ENCODE results near the gene UFC1. TPM values are rescaled to one million over a fixed set of nuclear protein-coding genes. Genes with fewer than 3 reads are reported as not detected.

UFC1 gene
- total RNA-seq, 1 experiment from 2014 or later, result 63.7 TPM

DNA sequence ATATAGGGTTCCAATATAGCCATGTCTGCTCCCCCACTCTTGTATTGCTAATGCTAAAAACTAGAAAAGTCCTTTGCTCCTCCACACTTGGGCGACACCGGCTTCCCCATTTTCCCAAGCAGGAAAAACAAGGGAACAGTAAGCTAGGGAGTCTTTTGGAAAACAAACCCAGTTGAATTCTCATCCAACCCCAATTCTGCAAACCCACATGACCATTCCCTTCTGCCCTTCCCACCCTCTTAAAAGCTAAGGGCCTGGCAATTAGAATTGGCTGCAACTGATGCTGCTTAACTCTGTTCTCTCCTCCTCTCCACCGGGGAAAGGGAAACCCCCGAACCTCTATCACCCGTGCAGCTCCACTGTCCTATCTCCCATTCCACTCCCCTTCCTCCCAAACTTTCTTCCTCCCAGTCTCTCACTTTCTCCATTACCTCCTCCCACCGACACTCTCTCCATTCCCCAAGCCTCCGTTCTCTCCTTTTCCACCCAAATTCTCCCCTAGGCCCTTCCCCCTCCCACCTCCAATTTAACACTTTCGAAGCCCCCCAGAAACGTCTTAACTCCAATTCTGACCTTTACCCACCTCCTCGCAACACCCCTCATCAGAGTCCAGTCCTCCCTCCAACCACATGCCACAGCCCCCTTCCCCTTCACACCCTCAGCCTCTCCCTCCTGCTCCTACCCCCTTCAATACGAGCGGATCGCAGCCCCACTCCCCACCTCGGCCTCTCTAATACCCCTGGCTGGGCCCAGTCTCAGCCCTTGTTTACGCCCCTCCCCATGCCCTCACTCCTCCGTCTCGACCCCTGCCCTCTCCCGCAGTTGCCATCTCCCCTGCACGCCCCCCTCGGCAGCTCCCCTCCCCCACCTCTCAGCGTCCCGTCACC, 22.0 kb upstream of the UFC1 start:
- peak overlapping the region; percentile 89 for H3K4me2 ChIP-seq (ENCODE audit: low read length)
- H3K9me3 ChIP-seq (ENCODE audit: control insufficient read depth in 1 of 2, insufficient read depth in 1 of 2, low read depth in 1 of 2, low read length in 2 of 2), result no peaks in the 10 kb centered on the region
- no peaks in the 10 kb centered on the region for H3K27me3 ChIP-seq (ENCODE audit: insufficient read depth, low read length)
- H2AFZ ChIP-seq (ENCODE audit: low read depth, low read length, poor library complexity, severe bottlenecking), result no peak overlapping the region
- CTCF ChIA-PET, result interaction anchor here (1.0 to 1.4 kb wide), 4 partner anchors 14 to 94 kb away, joined by 3 to 7 read pairs (median 4); partner anchors contain the start of genes NIT1, PFDN2, PPOX and TOMM40L
- H3K36me3 ChIP-seq (ENCODE audit: control insufficient read depth in 1 of 2, insufficient read depth in 2 of 2, low read length in 2 of 2), result peaks cover 16 to 20% of the 10 kb centered on the region in 2 experiments; a peak in 3 of 4 replicates
- RAD21 ChIA-PET (ENCODE audit: low non-redundant PET in 1 of 2, low total read pairs in 2 of 2, uncharacterized antibody in 2 of 2, unreplicated experiment in 2 of 2), result no interaction called here
- TF ChIP-seq JUND (IDR thresholded peaks at IDR 0.05), result no peak
- 0 out of 2 replicates have a peak, but pooled peaks have one; percentile 25 for TF ChIP-seq POLR2AphosphoS5 (IDR thresholded peaks at IDR 0.05; ENCODE audit: low read depth, low read length)
- H4K20me1 ChIP-seq (ENCODE audit: insufficient read depth), result no peaks in the 10 kb centered on the region
- peak overlapping the region; percentile 91 for H3K27ac ChIP-seq (ENCODE audit: low read depth, low read length)
- POLR2A ChIA-PET, result interaction anchor here (1.0 to 2.6 kb wide), 12 partner anchors 10 to 134 kb away, joined by 3 to 16 read pairs (median 4); partner anchors contain the start of genes F11R, NIT1, PFDN2 and PPOX
- DNase-seq (ENCODE audit: low read depth, low spot score) (no peak), ATAC-seq (peak; percentile 13)
- peaks cover 10 to 20% of the 10 kb centered on the region in 2 experiments; a peak in 3 of 4 replicates for H3K4me1 ChIP-seq (ENCODE audit: control insufficient read depth in 1 of 2, insufficient read depth in 2 of 2, low read length in 2 of 2)
- peak overlapping the region; percentile 81 for H3K9ac ChIP-seq (ENCODE audit: low read length)
- BruUV-seq (replicated peaks), result no TSS peak
- H3K4me3 ChIP-seq (replicated peaks in 1 of 2; ENCODE audit: low read depth in 1 of 2, low read length in 2 of 2), result peak overlapping the region; percentile 81 to 85
- peaks cover 62% of the 10 kb centered on the region for H3K79me2 ChIP-seq (ENCODE audit: insufficient read depth, low read length)
- intact Hi-C loops (cut with micrococcal nuclease), result loop anchor here (2.0 kb wide), 1 partner anchor 13 kb away; the partner anchor contains the start of genes NIT1 and PFDN2
- no peaks in the 10 kb centered on the region for H3K9me2 ChIP-seq (ENCODE audit: insufficient read depth)

DNA sequence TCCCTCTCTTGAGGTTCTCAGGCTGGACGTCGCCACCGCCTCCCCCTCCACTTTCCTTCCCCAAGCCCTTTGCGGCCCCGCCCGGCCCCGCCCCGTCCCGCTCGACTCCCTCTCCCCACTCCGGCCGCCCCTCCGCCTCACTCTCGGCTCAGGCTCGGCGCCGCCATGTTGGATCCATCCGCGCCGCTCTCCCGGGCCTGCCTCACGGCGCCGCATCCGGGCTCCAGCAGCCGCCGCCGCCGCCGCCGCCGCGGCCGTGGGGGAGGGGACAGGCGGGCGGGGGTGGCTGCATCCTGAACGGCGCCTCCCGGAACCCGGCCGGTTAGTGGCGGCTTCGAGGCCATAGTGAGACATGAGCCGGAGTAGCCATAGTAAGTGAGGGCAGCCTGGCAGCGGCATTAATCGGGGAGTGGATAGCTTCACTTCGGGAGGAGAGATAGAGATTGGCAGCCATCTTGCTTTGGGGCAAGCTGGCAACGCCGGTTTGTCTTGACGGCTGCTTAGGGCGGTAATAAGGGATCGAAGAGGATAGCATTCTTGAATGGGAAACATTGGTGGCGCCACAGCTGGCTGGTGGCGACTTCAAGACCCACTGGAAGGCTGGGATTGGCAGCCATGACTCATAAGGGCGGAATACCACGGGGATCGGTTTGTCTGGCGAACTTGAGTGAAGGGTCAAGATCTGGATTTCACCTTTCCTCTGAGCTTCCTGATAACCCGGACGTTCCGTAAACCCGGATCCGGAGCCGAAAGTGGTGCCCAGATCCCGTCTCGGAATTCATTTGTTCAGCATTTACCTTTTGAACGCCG, 21.2 kb upstream of the UFC1 start, which contains the start of gene DEDD:
Gene DEDD (minus strand): TSS at position 258 of the 810 bp plus-strand sequence. CDS start 8,205 bp downstream, outside the sequence.
- Histone ChIP-seq H3K9me2 (ENCODE audit: insufficient read depth) (no peaks in the 10 kb centered on the region), H3K79me2 (ENCODE audit: insufficient read depth, low read length) (peaks cover 56% of the 10 kb centered on the region), H3K4me1 (ENCODE audit: control insufficient read depth in 1 of 2, insufficient read depth in 2 of 2, low read length in 2 of 2) (peaks cover 10 to 20% of the 10 kb centered on the region in 2 experiments; a peak in 3 of 4 replicates), H3K4me2 (ENCODE audit: low read length) (peak within 1 kb of the TSS; percentile 89), H3K9me3 (ENCODE audit: control insufficient read depth in 1 of 2, insufficient read depth in 1 of 2, low read depth in 1 of 2, low read length in 2 of 2) (no peaks in the 10 kb centered on the region), H4K20me1 (ENCODE audit: insufficient read depth) (no peaks in the 10 kb centered on the region), H3K9ac (ENCODE audit: low read length) (peak within 1 kb of the TSS; percentile 81), H2AFZ (ENCODE audit: low read depth, low read length, poor library complexity, severe bottlenecking) (no peak within 1 kb of the TSS), H3K36me3 (ENCODE audit: control insufficient read depth in 1 of 2, insufficient read depth in 2 of 2, low read length in 2 of 2) (peaks cover 16% of the 10 kb centered on the region in 2 experiments; a peak in 3 of 4 replicates), H3K27ac (ENCODE audit: low read depth, low read length) (peak within 1 kb of the TSS; percentile 91), H3K4me3 (replicated peaks in 1 of 2; ENCODE audit: low read depth in 1 of 2, low read length in 2 of 2) (peak within 1 kb of the TSS; percentile 81 to 85), H3K27me3 (ENCODE audit: insufficient read depth, low read length) (no peaks in the 10 kb centered on the region)
- RAD21 ChIA-PET (ENCODE audit: low non-redundant PET in 1 of 2, low total read pairs in 2 of 2, uncharacterized antibody in 2 of 2, unreplicated experiment in 2 of 2), result interaction anchor here in 1 of 2 experiments (1.2 kb wide), 1 partner anchor 15 kb away, joined by 3 read pairs; the partner anchor contains the start of genes NIT1 and PFDN2
- peak; percentile 98 for DNase-seq (ENCODE audit: low read depth, low spot score)
- BruUV-seq (replicated peaks), result no TSS peak
- intact Hi-C loops (cut with micrococcal nuclease), result loop anchor here (2.0 kb wide), 1 partner anchor 14 kb away; the partner anchor contains the start of genes NIT1 and PFDN2
- peak; percentile 86 for ATAC-seq
- CTCF ChIA-PET, result interaction anchor here (1.0 to 1.4 kb wide), 4 partner anchors 15 to 93 kb away, joined by 3 to 7 read pairs (median 4); partner anchors contain the start of genes NIT1, PFDN2, PPOX and TOMM40L
- POLR2A ChIA-PET, result interaction anchor here (0.9 to 2.6 kb wide), 14 partner anchors 11 to 135 kb away, joined by 3 to 16 read pairs (median 4); partner anchors contain the start of genes F11R, NIT1, PFDN2 and PPOX
- TF ChIP-seq YY1 (IDR thresholded peaks at IDR 0.05; ENCODE audit: extremely low read depth, insufficient replicate concordance, low read depth, low read length), result peak; percentile 97
- peak; percentile 30 for TF ChIP-seq SP1 (IDR thresholded peaks at IDR 0.05; ENCODE audit: low read depth)
- no peak for TF ChIP-seq ZNF274 (IDR thresholded peaks at IDR 0.05; ENCODE audit: low read depth, low read length)
- TF ChIP-seq JUND (IDR thresholded peaks at IDR 0.05), result peak; percentile 45; the same call in 1 of the 2 replicates
- TF ChIP-seq POLR2AphosphoS5 (IDR thresholded peaks at IDR 0.05; ENCODE audit: low read depth, low read length), result peak; percentile 44
- TF ChIP-seq, protein P1, sequence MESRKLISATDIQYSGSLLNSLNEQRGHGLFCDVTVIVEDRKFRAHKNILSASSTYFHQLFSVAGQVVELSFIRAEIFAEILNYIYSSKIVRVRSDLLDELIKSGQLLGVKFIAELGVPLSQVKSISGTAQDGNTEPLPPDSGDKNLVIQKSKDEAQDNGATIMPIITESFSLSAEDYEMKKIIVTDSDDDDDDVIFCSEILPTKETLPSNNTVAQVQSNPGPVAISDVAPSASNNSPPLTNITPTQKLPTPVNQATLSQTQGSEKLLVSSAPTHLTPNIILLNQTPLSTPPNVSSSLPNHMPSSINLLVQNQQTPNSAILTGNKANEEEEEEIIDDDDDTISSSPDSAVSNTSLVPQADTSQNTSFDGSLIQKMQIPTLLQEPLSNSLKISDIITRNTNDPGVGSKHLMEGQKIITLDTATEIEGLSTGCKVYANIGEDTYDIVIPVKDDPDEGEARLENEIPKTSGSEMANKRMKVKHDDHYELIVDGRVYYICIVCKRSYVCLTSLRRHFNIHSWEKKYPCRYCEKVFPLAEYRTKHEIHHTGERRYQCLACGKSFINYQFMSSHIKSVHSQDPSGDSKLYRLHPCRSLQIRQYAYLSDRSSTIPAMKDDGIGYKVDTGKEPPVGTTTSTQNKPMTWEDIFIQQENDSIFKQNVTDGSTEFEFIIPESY (IDR thresholded peaks at IDR 0.05; ENCODE audit: extremely low read depth, insufficient replicate concordance, low read length), result peak; percentile 36
- TF ChIP-seq FOSL1 (IDR thresholded peaks at IDR 0.05; ENCODE audit: low read depth), result peak; percentile 60; the same call in 1 of the 2 replicates
- TF ChIP-seq, protein P2, sequence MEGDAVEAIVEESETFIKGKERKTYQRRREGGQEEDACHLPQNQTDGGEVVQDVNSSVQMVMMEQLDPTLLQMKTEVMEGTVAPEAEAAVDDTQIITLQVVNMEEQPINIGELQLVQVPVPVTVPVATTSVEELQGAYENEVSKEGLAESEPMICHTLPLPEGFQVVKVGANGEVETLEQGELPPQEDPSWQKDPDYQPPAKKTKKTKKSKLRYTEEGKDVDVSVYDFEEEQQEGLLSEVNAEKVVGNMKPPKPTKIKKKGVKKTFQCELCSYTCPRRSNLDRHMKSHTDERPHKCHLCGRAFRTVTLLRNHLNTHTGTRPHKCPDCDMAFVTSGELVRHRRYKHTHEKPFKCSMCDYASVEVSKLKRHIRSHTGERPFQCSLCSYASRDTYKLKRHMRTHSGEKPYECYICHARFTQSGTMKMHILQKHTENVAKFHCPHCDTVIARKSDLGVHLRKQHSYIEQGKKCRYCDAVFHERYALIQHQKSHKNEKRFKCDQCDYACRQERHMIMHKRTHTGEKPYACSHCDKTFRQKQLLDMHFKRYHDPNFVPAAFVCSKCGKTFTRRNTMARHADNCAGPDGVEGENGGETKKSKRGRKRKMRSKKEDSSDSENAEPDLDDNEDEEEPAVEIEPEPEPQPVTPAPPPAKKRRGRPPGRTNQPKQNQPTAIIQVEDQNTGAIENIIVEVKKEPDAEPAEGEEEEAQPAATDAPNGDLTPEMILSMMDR (IDR thresholded peaks at IDR 0.05 in 2 of 3, conservative IDR thresholded peaks at IDR 0.05 in 1 of 3; ENCODE audit: borderline replicate concordance in 1 of 3, insufficient read depth in 1 of 3, low read depth in 2 of 3, low read length in 2 of 3), result no peak
- TF ChIP-seq EGR1 (IDR thresholded peaks at IDR 0.05; ENCODE audit: low read depth), result peak; percentile 94
